HEK293T (cell line): ENCODE measurements around the gene NKD2.
A peak's percentile ranks its signal among the peaks of the same experiment; 100 is the strongest.

ENCODE experiments used
- CTCF ChIA-PET: fragments of 350-600 bp; formaldehyde crosslinking; extraction: SDS; loops from one replicate; lab custom pipeline; 2021; ENCODE audit warnings: antibody characterized with exemption, inconsistent platforms; lab: Yijun Ruan, JAX
- POLR2A ChIA-PET: fragments of 350-600 bp; formaldehyde crosslinking; extraction: SDS; loops from one replicate; lab custom pipeline; 2020; ENCODE audit warnings: antibody characterized with exemption, inconsistent platforms; lab: Yijun Ruan, JAX
- DNase-seq: peaks from one replicate; pipeline ENCODE4 v3.0.0; 2012; ENCODE audit warnings: mixed read lengths; ENCODE audit errors: extremely low spot score
- ARNT ChIP-seq: fragments of 450-650 bp; IDR thresholded peaks from 2 replicates; pipeline ENCODE4 v1.6.1; 2017; ENCODE audit warnings: mild to moderate bottlenecking
- BHLHE40 ChIP-seq: fragments of 450-650 bp; IDR thresholded peaks from 2 replicates; pipeline ENCODE4 v1.6.1; 2016; ENCODE audit warnings: mild to moderate bottlenecking, moderate library complexity, borderline replicate concordance
- CTBP1 ChIP-seq: fragments of 450-650 bp; IDR thresholded peaks from 2 replicates; pipeline ENCODE4 v1.6.1; 2016; ENCODE audit warnings: borderline replicate concordance
- ELF4 ChIP-seq: fragments of 450-650 bp; IDR thresholded peaks from 2 replicates; pipeline ENCODE4 v1.6.1; 2017; ENCODE audit warnings: antibody characterized with exemption
- FOXA1 ChIP-seq: fragments of 450-650 bp; IDR thresholded peaks from 2 replicates; pipeline ENCODE4 v1.6.1; 2016; ENCODE audit warnings: mild to moderate bottlenecking
- FOXK2 ChIP-seq: fragments of 450-650 bp; IDR thresholded peaks from 2 replicates; pipeline ENCODE4 v1.6.1; 2016; ENCODE audit warnings: mild to moderate bottlenecking
- FOXM1 ChIP-seq: fragments of 450-650 bp; IDR thresholded peaks from 2 replicates; pipeline ENCODE4 v1.6.1; 2017; ENCODE audit warnings: mild to moderate bottlenecking, borderline replicate concordance
- HDGF ChIP-seq: fragments of 450-650 bp; IDR thresholded peaks from 2 replicates; pipeline ENCODE4 v1.6.1; 2017; ENCODE audit warnings: antibody characterized with exemption, borderline replicate concordance
- L3MBTL2 ChIP-seq: fragments of 450-650 bp; conservative IDR thresholded peaks from 2 replicates; pipeline ENCODE4 v1.6.1; 2016; ENCODE audit warnings: mild to moderate bottlenecking
- LEF1 ChIP-seq: fragments of 450-650 bp; IDR thresholded peaks from 2 replicates; pipeline ENCODE4 v1.6.1; 2017; ENCODE audit warnings: mild to moderate bottlenecking, borderline replicate concordance
- NFRKB ChIP-seq: fragments of 450-650 bp; IDR thresholded peaks from 2 replicates; pipeline ENCODE4 v1.6.1; 2016; ENCODE audit warnings: mild to moderate bottlenecking, moderate library complexity
- PKNOX1 ChIP-seq: fragments of 450-650 bp; IDR thresholded peaks from 2 replicates; pipeline ENCODE4 v1.6.1; 2016
- SP1 ChIP-seq: fragments of 450-650 bp; IDR thresholded peaks from 2 replicates; pipeline ENCODE4 v1.6.1; 2017
- SUZ12 ChIP-seq: fragments of 450-650 bp; IDR thresholded peaks from 2 replicates; pipeline ENCODE4 v1.6.1; 2016; ENCODE audit warnings: mild to moderate bottlenecking
- TARDBP ChIP-seq: fragments of 450-650 bp; IDR thresholded peaks from 2 replicates; pipeline ENCODE4 v1.6.1; 2016
- ZNF384 ChIP-seq: fragments of 450-650 bp; IDR thresholded peaks from 2 replicates; pipeline ENCODE4 v1.6.1; 2016

NKD2 gene

DNA sequence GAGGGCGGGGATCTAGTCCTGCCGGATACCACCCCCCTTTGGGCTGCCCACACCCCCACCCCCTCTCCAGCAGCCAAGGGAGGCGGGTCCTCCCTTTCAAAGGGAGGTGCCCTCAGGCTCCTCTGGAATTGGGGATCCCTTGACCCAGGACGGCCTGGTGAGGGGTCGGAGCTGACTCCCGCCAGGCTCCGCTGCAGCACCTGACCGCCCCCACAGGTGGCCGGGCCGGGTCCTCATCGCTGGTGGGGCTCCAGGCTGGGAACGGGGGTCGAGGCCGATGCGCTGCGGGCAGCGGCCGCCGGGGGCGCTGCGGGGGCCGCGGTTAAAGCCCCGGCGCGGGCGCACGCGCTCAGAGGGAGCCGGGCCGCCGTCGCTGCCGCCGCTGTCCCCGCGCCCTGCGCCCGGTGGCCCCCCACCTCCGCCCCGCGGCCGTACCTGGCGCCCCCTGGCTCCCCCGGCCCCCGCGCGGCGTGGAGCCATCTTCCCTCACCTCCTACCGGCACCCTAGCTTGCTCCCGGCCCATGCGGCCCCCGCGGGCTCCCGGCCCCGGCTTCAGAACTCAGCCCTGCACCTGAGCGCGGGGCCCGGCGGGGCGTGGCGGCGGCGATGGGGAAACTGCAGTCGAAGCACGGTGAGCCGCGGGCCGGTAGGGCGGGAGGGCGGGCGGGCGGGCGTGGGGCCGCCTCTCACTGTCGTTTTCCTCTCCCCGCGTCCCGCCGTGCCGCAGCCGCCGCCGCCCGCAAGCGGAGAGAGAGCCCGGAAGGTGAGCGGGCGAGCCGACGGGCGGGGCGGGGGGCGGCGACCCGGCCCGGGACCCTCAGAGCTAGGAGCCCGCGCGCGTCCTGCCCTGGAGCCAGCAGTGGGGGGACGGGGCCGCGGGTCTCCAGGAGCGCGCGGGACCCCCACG is at the start of gene NKD2:
TSS of gene NKD2 (plus strand) at position 352 of the 908 bp plus-strand sequence. CDS start at position 608, 256 bp downstream.
- peak; percentile 87 for DNase-seq
- no peak for TF ChIP-seq FOXK2
- TF ChIP-seq ARNT, result no peak
- TF ChIP-seq PKNOX1, result no peak
- no peak for TF ChIP-seq NFRKB
- TF ChIP-seq HDGF, result no peak
- TF ChIP-seq LEF1, result no peak
- TF ChIP-seq L3MBTL2, result no peak
- TF ChIP-seq FOXM1, result 0 out of 2 replicates have a peak, but pooled peaks have one; percentile 49
- CTCF ChIA-PET, result interaction anchor here (1.1 to 3.1 kb wide), 7 partner anchors 11 to 160 kb away, joined by 3 to 14 read pairs (median 5); no protein-coding TSS in a partner anchor
- POLR2A ChIA-PET, result interaction anchor here (1.4 kb wide), 1 partner anchor 30 kb away, joined by 3 read pairs; no protein-coding TSS in a partner anchor

GRCh38 chr5:959581-960531 is 48.7 kb upstream of the NKD2 start:
- ChIA-PET CTCF (no interaction called here), POLR2A (no interaction called here)
- DNase-seq, result no peak
- no peak for TF ChIP-seq ARNT
- TF ChIP-seq NFRKB, result no peak
- TF ChIP-seq HDGF, result no peak
- no peak for TF ChIP-seq CTBP1
- no peak for TF ChIP-seq FOXK2
- no peak for TF ChIP-seq LEF1
- TF ChIP-seq FOXM1, result no peak
- TF ChIP-seq FOXA1, result no peak
- no peak for TF ChIP-seq ZNF384
- TF ChIP-seq PKNOX1, result no peak
- TF ChIP-seq SP1, result no peak

DNA sequence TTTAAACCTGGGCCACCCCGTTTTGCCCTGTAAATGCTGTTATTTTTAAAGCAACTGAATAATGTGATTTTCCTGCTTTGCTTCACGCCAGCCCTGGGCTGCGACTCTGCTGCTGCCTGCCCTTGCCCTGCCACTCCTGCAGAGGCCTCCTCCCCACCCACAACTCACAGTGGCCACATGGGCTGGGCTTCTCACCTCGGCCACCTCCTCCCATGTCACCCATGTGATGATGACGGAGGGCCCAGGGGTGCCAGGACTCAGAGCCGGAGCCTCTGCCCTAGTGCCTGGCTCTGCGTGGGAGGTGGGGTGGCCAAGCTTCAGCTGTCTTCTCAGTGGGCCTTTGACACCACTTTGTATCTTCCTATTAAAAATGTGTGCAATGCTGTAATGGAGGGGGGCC is 48.1 kb upstream of the NKD2 start:
- ChIA-PET POLR2A (no interaction called here), CTCF (no interaction called here)
- no peak for TF ChIP-seq PKNOX1
- no peak for TF ChIP-seq SP1
- TF ChIP-seq FOXA1, result no peak
- no peak for TF ChIP-seq TARDBP
- TF ChIP-seq NFRKB, result no peak
- no peak for TF ChIP-seq FOXM1
- no peak for TF ChIP-seq FOXK2
- TF ChIP-seq LEF1, result no peak
- no peak for TF ChIP-seq L3MBTL2
- TF ChIP-seq BHLHE40, result no peak
- DNase-seq, result no peak

DNA sequence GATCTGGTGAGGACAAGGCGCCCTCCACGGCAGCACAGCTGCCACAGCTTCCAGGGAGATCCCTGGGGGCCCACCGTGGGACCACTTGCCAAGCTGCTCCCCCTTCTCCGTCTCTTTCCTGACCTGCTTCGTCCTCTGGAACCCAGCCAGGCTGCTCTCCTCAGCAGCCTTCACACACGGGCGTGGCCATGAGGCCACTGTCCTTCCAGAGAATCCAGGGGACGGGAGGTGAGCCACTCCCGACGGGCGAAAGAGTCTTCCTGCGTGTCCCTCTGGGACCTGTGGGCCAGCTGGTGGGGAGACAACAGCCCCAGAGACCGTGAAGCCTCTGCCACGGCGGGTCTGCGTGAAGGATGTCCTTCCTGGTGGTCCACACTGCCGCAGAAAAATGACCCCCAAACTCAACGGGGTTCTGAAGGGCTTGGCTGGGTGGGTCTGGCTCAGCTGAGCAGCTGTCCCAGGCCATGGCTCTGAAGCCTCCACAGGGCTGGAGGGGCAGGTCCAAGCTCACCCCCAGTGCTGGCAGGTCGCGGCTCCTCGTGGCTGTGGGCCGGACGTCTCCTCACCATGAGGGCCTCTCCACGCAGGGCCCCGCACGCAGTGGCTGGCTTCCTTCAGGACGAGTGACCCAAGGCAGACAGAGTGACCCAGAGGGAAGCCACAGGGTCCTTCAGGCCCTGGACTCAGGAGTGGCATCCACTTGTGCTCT is 47.4 kb upstream of the NKD2 start:
- ChIA-PET CTCF (no interaction called here), POLR2A (interaction anchor here (0.5 kb wide), 1 partner anchor 42 kb away, joined by 3 read pairs; no protein-coding TSS in a partner anchor)
- TF ChIP-seq TARDBP (no peak), PKNOX1 (no peak), SUZ12 (no peak), ARNT (no peak), LEF1 (no peak), ELF4 (no peak), L3MBTL2 (no peak), FOXM1 (no peak), FOXA1 (no peak), HDGF (no peak), BHLHE40 (no peak), ZNF384 (no peak), NFRKB (no peak)
- DNase-seq, result no peak
